HUES64 (cell line): ENCODE measurements around the gene PTPRD.

ENCODE experiments used
- H3K27ac ChIP-seq: 2 replicates; pipeline ENCODE4 v1.7.0; 2013; ENCODE audit warnings: low read depth, low read length, inconsistent platforms
- H3K27me3 ChIP-seq: 2 replicates; pipeline ENCODE4 v1.6.1; 2013; ENCODE audit warnings: mild to moderate bottlenecking, low read length; ENCODE audit not compliant: insufficient read depth
- H3K36me3 ChIP-seq: 2 replicates; pipeline ENCODE4 v1.6.1; 2013; ENCODE audit warnings: mild to moderate bottlenecking, low read length; ENCODE audit not compliant: insufficient read depth
- H3K4me1 ChIP-seq: 2 replicates; pipeline ENCODE4 v1.6.1; 2013; ENCODE audit warnings: mild to moderate bottlenecking, low read length, moderate library complexity; ENCODE audit not compliant: insufficient read depth
- H3K4me3 ChIP-seq: 2 replicates; pipeline ENCODE4 v1.5.1; 2013; ENCODE audit warnings: mild to moderate bottlenecking, low read length, moderate library complexity
- H3K9ac ChIP-seq: 2 replicates; pipeline ENCODE4 v1.6.1; 2013; ENCODE audit warnings: mild to moderate bottlenecking, low read depth, low read length
- H3K9me3 ChIP-seq: 2 replicates; pipeline ENCODE4 v1.6.1; 2013; ENCODE audit warnings: low read depth, low read length; ENCODE audit not compliant: insufficient read depth
- WGBS: fragments of 150-250, 120-280 bp; methylation state at CpG from one replicate; pipeline ENCODE4 v1.1.7; 2013; ENCODE audit warnings: missing lambda C conversion rate; 5-methylcytosine and 5-hydroxymethylcytosine counted together

The PTPRD gene

GRCh38 chr9:8863069-8863468 is 1749.7 kb downstream of the PTPRD start:
- Histone ChIP-seq H3K4me3 (no peak overlapping the region), H3K4me1 (peaks cover 43% of the 10 kb centered on the region), H3K36me3 (no peaks in the 10 kb centered on the region), H3K9me3 (no peaks in the 10 kb centered on the region), H3K27ac (no peak overlapping the region), H3K9ac (no peak overlapping the region), H3K27me3 (no peaks in the 10 kb centered on the region; the same call in 1 of the 2 replicates)
- WGBS, result 91% methylated on average over 3 of the region's 3 CpGs

- Histone ChIP-seq H3K9me3 (no peaks in the 10 kb centered on the region), H3K9ac (no peak overlapping the region)
- 91% methylated on average over 4 of the region's 4 CpGs for WGBS
These were observed 1751.9 kb downstream of the PTPRD start for GRCh38 chr9:8860925-8861324.

GRCh38 chr9:8860086-8860485 is 1752.7 kb downstream of the PTPRD start:
- Histone ChIP-seq H3K36me3 (no peaks in the 10 kb centered on the region), H3K4me1 (peaks cover 45% of the 10 kb centered on the region), H3K4me3 (no peak overlapping the region), H3K9ac (no peak overlapping the region), H3K27ac (no peak overlapping the region), H3K27me3 (peaks cover 14% of the 10 kb centered on the region), H3K9me3 (no peaks in the 10 kb centered on the region)

More at GRCh38 chr9:8860925-8861324, 1751.9 kb downstream of the PTPRD start:
- Histone ChIP-seq H3K27me3 (peaks cover 9% of the 10 kb centered on the region), H3K27ac (no peak overlapping the region), H3K36me3 (no peaks in the 10 kb centered on the region), H3K4me3 (no peak overlapping the region), H3K4me1 (peaks cover 38% of the 10 kb centered on the region)

GRCh38 chr9:8859416-8859815 is 1753.4 kb downstream of the PTPRD start:
- H3K27me3 ChIP-seq, result peaks cover 14% of the 10 kb centered on the region
- WGBS, result 77% methylated on average over 3 of the region's 3 CpGs
- peak overlapping the region; percentile 97; the same call in 1 of the 2 replicates for H3K4me3 ChIP-seq
- H3K36me3 ChIP-seq, result no peaks in the 10 kb centered on the region
- H3K9me3 ChIP-seq, result no peaks in the 10 kb centered on the region
- peaks cover 47% of the 10 kb centered on the region for H3K4me1 ChIP-seq
- no peak overlapping the region for H3K27ac ChIP-seq
- H3K9ac ChIP-seq, result no peak overlapping the region

GRCh38 chr9:8858596-8859161 is 1754.1 kb downstream of the PTPRD start:
- peaks cover 39% of the 10 kb centered on the region for H3K4me1 ChIP-seq
- H3K9ac ChIP-seq, result peak overlapping the region; percentile 87
- 35% methylated on average over 26 of the region's 27 CpGs for WGBS
- H3K36me3 ChIP-seq, result no peaks in the 10 kb centered on the region
- peaks cover 14% of the 10 kb centered on the region for H3K27me3 ChIP-seq
- H3K27ac ChIP-seq, result peak overlapping the region; percentile 47; the same call in 1 of the 2 replicates
- no peaks in the 10 kb centered on the region for H3K9me3 ChIP-seq
- peak overlapping the region; percentile 97 for H3K4me3 ChIP-seq

GRCh38 chr9:8857926-8858595 is 1754.7 kb downstream of the PTPRD start:
- peak overlapping the region; percentile 47 for H3K27ac ChIP-seq
- peaks cover 14% of the 10 kb centered on the region for H3K27me3 ChIP-seq
- no peaks in the 10 kb centered on the region for H3K9me3 ChIP-seq
- WGBS, result under 1% methylated on average over 45 of the region's 45 CpGs
- H3K9ac ChIP-seq, result peak overlapping the region; percentile 87
- peak overlapping the region; percentile 97 for H3K4me3 ChIP-seq
- peaks cover 38% of the 10 kb centered on the region for H3K4me1 ChIP-seq
- no peaks in the 10 kb centered on the region for H3K36me3 ChIP-seq

- H3K4me3 ChIP-seq, result peak overlapping the region; percentile 97
- H3K27ac ChIP-seq, result peak overlapping the region; percentile 34; the same call in 1 of the 2 replicates
- H3K9me3 ChIP-seq, result no peaks in the 10 kb centered on the region
- no peaks in the 10 kb centered on the region for H3K36me3 ChIP-seq
- WGBS, result under 1% methylated on average over 74 of the region's 76 CpGs
- peaks cover 14% of the 10 kb centered on the region for H3K27me3 ChIP-seq
- peak overlapping the region; percentile 87 for H3K9ac ChIP-seq
- peaks cover 45% of the 10 kb centered on the region for H3K4me1 ChIP-seq
These were observed 1755.5 kb downstream of the PTPRD start for GRCh38 chr9:8857068-8857925.

- 20% methylated on average over 6 of the region's 9 CpGs for WGBS
- H3K4me3 ChIP-seq, result peak overlapping the region; percentile 97
- H3K4me1 ChIP-seq, result peaks cover 52% of the 10 kb centered on the region
- H3K27ac ChIP-seq, result no peak overlapping the region
- peak overlapping the region; percentile 87 for H3K9ac ChIP-seq
- H3K9me3 ChIP-seq, result no peaks in the 10 kb centered on the region
- H3K27me3 ChIP-seq, result peaks cover 14% of the 10 kb centered on the region
- no peaks in the 10 kb centered on the region for H3K36me3 ChIP-seq
These were observed 1756.3 kb downstream of the PTPRD start for GRCh38 chr9:8856396-8857067.

- Histone ChIP-seq H3K4me3 (peak overlapping the region; percentile 97), H3K27me3 (peaks cover 14% of the 10 kb centered on the region)
- 90% methylated on average over 1 of the region's 1 CpG for WGBS
These were observed 1757.8 kb downstream of the PTPRD start for GRCh38 chr9:8855046-8855445.

GRCh38 chr9:8852301-8852864 is 1760.4 kb downstream of the PTPRD start:
- peak overlapping the region; percentile 69; the same call in 1 of the 2 replicates for H3K27ac ChIP-seq
- peaks cover 14% of the 10 kb centered on the region for H3K27me3 ChIP-seq
- WGBS, result 59% methylated on average over 4 of the region's 4 CpGs
- H3K36me3 ChIP-seq, result no peaks in the 10 kb centered on the region
- peaks cover 47% of the 10 kb centered on the region for H3K4me1 ChIP-seq
- H3K9me3 ChIP-seq, result no peaks in the 10 kb centered on the region
- no peak overlapping the region for H3K4me3 ChIP-seq
- peak overlapping the region; percentile 4; the same call in 1 of the 2 replicates for H3K9ac ChIP-seq

More at GRCh38 chr9:8855046-8855445, 1757.8 kb downstream of the PTPRD start:
- H3K9me3 ChIP-seq, result no peaks in the 10 kb centered on the region
- H3K27ac ChIP-seq, result no peak overlapping the region
- H3K4me1 ChIP-seq, result peaks cover 58% of the 10 kb centered on the region
- H3K9ac ChIP-seq, result no peak overlapping the region
- no peaks in the 10 kb centered on the region for H3K36me3 ChIP-seq
